ENCODE data around the gene C16orf54. TPM values are rescaled to one million over a fixed set of nuclear protein-coding genes. Genes with fewer than 3 reads are reported as not detected.
"Not testable (repeated sequence)": the region's sequence is repeated elsewhere in the genome, so short reads cannot be mapped to it uniquely, and the experiment has no call there.

Gene C16orf54
- total RNA-seq, 1 experiment from 2014 or later = not detected

DNA sequence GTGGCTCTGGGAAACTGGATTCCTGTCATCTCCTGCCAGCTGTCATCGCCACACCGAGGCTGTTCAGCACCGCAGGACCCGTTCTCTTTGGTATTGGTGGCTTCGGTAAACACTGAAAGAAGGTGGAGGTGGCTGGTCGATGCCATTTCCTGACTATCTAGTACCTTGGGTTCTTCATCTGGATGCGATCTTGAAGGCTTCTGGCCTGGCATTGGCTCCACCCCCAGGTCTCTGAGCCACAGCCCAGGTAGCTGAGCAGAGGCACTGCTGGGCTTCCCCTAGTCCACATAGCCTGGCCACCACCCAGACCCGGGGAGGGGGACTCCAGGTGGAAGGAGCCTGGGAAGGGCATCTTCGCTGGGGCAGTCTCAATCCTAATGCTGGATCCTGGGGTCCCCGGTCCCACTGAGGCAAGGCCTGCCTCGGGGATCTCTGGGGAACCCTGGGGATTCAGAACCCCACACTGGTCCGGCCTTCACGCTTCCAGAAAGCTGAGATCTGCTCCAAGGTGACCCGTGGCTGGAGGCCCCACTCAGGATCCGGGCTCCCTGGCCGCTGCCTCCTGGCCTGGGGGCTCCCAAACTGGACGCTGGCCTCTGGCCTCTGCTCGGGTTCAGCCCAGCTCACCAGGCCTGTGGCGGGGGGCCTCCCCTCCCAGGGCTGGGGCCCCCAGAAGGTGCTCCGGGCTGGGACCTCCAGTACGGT, 1.8 kb downstream of the C16orf54 start:
- no peaks in the 10 kb centered on the region for H3K36me3 Mint-ChIP-seq (ENCODE audit: insufficient read depth, unreplicated experiment)
- H3K27ac Mint-ChIP-seq (ENCODE audit: unreplicated experiment) = no peak overlapping the region

GRCh38 chr16:29743475-29743826, 2.3 kb downstream of the C16orf54 start:
- DNase-seq = no peak
- TF ChIP-seq, protein P1, sequence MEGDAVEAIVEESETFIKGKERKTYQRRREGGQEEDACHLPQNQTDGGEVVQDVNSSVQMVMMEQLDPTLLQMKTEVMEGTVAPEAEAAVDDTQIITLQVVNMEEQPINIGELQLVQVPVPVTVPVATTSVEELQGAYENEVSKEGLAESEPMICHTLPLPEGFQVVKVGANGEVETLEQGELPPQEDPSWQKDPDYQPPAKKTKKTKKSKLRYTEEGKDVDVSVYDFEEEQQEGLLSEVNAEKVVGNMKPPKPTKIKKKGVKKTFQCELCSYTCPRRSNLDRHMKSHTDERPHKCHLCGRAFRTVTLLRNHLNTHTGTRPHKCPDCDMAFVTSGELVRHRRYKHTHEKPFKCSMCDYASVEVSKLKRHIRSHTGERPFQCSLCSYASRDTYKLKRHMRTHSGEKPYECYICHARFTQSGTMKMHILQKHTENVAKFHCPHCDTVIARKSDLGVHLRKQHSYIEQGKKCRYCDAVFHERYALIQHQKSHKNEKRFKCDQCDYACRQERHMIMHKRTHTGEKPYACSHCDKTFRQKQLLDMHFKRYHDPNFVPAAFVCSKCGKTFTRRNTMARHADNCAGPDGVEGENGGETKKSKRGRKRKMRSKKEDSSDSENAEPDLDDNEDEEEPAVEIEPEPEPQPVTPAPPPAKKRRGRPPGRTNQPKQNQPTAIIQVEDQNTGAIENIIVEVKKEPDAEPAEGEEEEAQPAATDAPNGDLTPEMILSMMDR (IDR thresholded peaks at IDR 0.05; ENCODE audit: unreplicated experiment) = no peak
- CTCF ChIA-PET = interaction anchor here (0.8 kb wide), 1 partner anchor 27 kb away, joined by 7 read pairs; no protein-coding TSS in a partner anchor
- H3K27ac Mint-ChIP-seq (ENCODE audit: unreplicated experiment) = no peak overlapping the region
- intact Hi-C loops (cut with micrococcal nuclease; ENCODE audit: unreplicated experiment) = no loop called here
- H3K9me3 Mint-ChIP-seq (ENCODE audit: low read depth, unreplicated experiment) = no peaks in the 10 kb centered on the region
- H3K4me3 Mint-ChIP-seq (ENCODE audit: low read depth, unreplicated experiment) = no peak overlapping the region
- peaks cover 10% of the 10 kb centered on the region for H3K27me3 Mint-ChIP-seq (ENCODE audit: unreplicated experiment)
- H3K4me1 Mint-ChIP-seq (ENCODE audit: low read depth, unreplicated experiment) = peaks cover 3% of the 10 kb centered on the region
- BruUV-seq (replicated peaks) = no TSS peak
- H3K36me3 Mint-ChIP-seq (ENCODE audit: insufficient read depth, unreplicated experiment) = no peaks in the 10 kb centered on the region

More for the DNA sequence above, 1.8 kb downstream of the C16orf54 start:
- Mint-ChIP-seq H3K9me3 (ENCODE audit: low read depth, unreplicated experiment) (no peaks in the 10 kb centered on the region), H3K27me3 (ENCODE audit: unreplicated experiment) (peaks cover 10% of the 10 kb centered on the region), H3K4me1 (ENCODE audit: low read depth, unreplicated experiment) (no peaks in the 10 kb centered on the region), H3K4me3 (ENCODE audit: low read depth, unreplicated experiment) (no peak overlapping the region)
- intact Hi-C loops (cut with micrococcal nuclease; ENCODE audit: unreplicated experiment) = no loop called here
- TF ChIP-seq, protein P1 (IDR thresholded peaks at IDR 0.05; ENCODE audit: unreplicated experiment) = no peak
- CTCF ChIA-PET = interaction anchor here (0.8 kb wide), 1 partner anchor 27 kb away, joined by 7 read pairs; no protein-coding TSS in a partner anchor
- no TSS peak for BruUV-seq (replicated peaks)
- DNase-seq = no peak

- CTCF ChIA-PET = interaction anchor here (0.8 kb wide), 1 partner anchor 26 kb away, joined by 7 read pairs; no protein-coding TSS in a partner anchor
- intact Hi-C loops (cut with micrococcal nuclease; ENCODE audit: unreplicated experiment) = no loop called here
Observed at GRCh38 chr16:29742683-29743275, 3.0 kb downstream of the C16orf54 start.

DNA sequence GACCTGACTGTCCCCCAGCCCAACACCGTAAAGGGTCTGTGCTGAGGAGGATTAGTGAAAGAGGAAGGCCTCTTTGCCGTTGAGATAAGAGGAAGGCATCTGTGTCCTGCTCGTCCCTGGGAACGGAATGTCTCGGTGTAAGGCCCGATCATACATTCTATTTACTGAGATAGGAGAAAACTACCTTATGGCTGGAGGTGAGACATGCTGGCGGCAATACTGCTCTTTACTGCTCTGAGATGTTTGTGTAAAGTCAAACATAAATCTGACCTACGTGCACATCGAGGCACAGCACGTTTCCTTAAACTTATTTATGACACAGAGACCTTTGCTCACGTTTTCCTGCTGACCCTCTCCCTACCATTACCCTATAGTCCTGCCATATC, 5.2 kb downstream of the C16orf54 start:
- DNase-seq; H3K4me3 Mint-ChIP-seq (ENCODE audit: low read depth, unreplicated experiment); BruUV-seq (replicated peaks); H3K9me3 Mint-ChIP-seq (ENCODE audit: low read depth, unreplicated experiment); H3K27ac Mint-ChIP-seq (ENCODE audit: unreplicated experiment); intact Hi-C loops (cut with micrococcal nuclease; ENCODE audit: unreplicated experiment); H3K36me3 Mint-ChIP-seq (ENCODE audit: insufficient read depth, unreplicated experiment); CTCF ChIA-PET; H3K27me3 Mint-ChIP-seq (ENCODE audit: unreplicated experiment): not testable (repeated sequence)
- H3K4me1 Mint-ChIP-seq (ENCODE audit: low read depth, unreplicated experiment) = peaks cover 13% of the 10 kb centered on the region

More at GRCh38 chr16:29742683-29743275, 3.0 kb downstream of the C16orf54 start:
- no TSS peak for BruUV-seq (replicated peaks)
- Mint-ChIP-seq H3K27me3 (ENCODE audit: unreplicated experiment) (peaks cover 10% of the 10 kb centered on the region), H3K36me3 (ENCODE audit: insufficient read depth, unreplicated experiment) (no peaks in the 10 kb centered on the region), H3K4me1 (ENCODE audit: low read depth, unreplicated experiment) (peaks cover 10% of the 10 kb centered on the region), H3K9me3 (ENCODE audit: low read depth, unreplicated experiment) (no peaks in the 10 kb centered on the region), H3K27ac (ENCODE audit: unreplicated experiment) (no peak overlapping the region), H3K4me3 (ENCODE audit: low read depth, unreplicated experiment) (no peak overlapping the region)
- no peak for DNase-seq
- TF ChIP-seq, protein P1 (IDR thresholded peaks at IDR 0.05; ENCODE audit: unreplicated experiment) = no peak

GRCh38 chr16:29739927-29740629, 5.7 kb downstream of the C16orf54 start:
- intact Hi-C loops (cut with micrococcal nuclease; ENCODE audit: unreplicated experiment); BruUV-seq (replicated peaks); DNase-seq; H3K4me3 Mint-ChIP-seq (ENCODE audit: low read depth, unreplicated experiment); CTCF ChIA-PET; H3K9me3 Mint-ChIP-seq (ENCODE audit: low read depth, unreplicated experiment); H3K27ac Mint-ChIP-seq (ENCODE audit: unreplicated experiment); H3K36me3 Mint-ChIP-seq (ENCODE audit: insufficient read depth, unreplicated experiment): not testable (repeated sequence)
- peaks cover 13% of the 10 kb centered on the region for H3K4me1 Mint-ChIP-seq (ENCODE audit: low read depth, unreplicated experiment)
- H3K27me3 Mint-ChIP-seq (ENCODE audit: unreplicated experiment) = peaks cover 14% of the 10 kb centered on the region

Measured in Calu3 (cell line).